GM12878 (cell line): ENCODE measurements around the gene BAG1. TPM values are rescaled to one million over a fixed set of nuclear protein-coding genes. Genes with fewer than 3 reads are reported as not detected.

Experiments
- ATAC-seq: fragments of 200-7000 bp; cut with Tn5 transposase; 3 replicates; pipeline ENCODE4 v1.9.1; 2020; ENCODE audit warnings: mild to moderate bottlenecking, moderate library complexity
- BruUV-seq: library from RNA; stranded (reverse); fragments of 400-500 nt; replicated peaks from 2 replicates; lab custom pipeline; 2021; lab: Mats Ljungman, UMichigan
- CTCF ChIA-PET: fragments of 300-600 bp; sonication (Branson Sonifier 250); formaldehyde crosslinking; extraction: SDS; loops from one replicate; lab custom pipeline; 2021; ENCODE audit warnings: inconsistent platforms; lab: Yijun Ruan, JAX
- POLR2A ChIA-PET: fragments of 350-600 bp; formaldehyde crosslinking; extraction: SDS; loops from one replicate; lab custom pipeline; 2021; ENCODE audit warnings: inconsistent platforms; lab: Charles Lee
- RAD21 ChIA-PET: fragments of 300-600 bp; sonication (Branson Sonifier 250); formaldehyde crosslinking; loops from one replicate; lab custom pipeline; 2023; ENCODE audit warnings: antibody characterized with exemption; ENCODE audit not compliant: unreplicated experiment; lab: Charles Lee
- SMC1A ChIA-PET: fragments of 300-600 bp; sonication (Branson Sonifier 250); formaldehyde crosslinking; loops from one replicate; lab custom pipeline; 2023; ENCODE audit not compliant: unreplicated experiment, uncharacterized antibody; lab: Charles Lee
- DNase-seq: peaks from one replicate; pipeline ENCODE4 v3.0.0-alpha.2; 2011; ENCODE audit warnings: low read depth, low spot score
- FAIRE-seq: peaks from 3 replicates; lab custom pipeline; 2011; peaks lifted over from hg19 to GRCh38; lab: Jason Lieb, UNC
- H2AFZ ChIP-seq: 2 replicates; pipeline ENCODE4 v1.6.0; 2011; ENCODE audit warnings: low read depth, low read length, control low read depth; ENCODE audit not compliant: control insufficient read depth
- H3K27ac ChIP-seq: 2 replicates; pipeline ENCODE4 v1.5.1; 2011; ENCODE audit warnings: control low read depth; ENCODE audit not compliant: control insufficient read depth, insufficient read depth
- H3K27me3 ChIP-seq, 2 experiments: replicated peaks in 1 of 2; 2 replicates each; pipeline versions ENCODE4 v1.6.0 to v1.6.1; 2011; ENCODE audit warnings: low read length in 1 of 2; ENCODE audit not compliant: control insufficient read depth in 2 of 2, insufficient read depth in 2 of 2
- H3K36me3 ChIP-seq, 2 experiments: 2 replicates each; pipeline ENCODE4 v1.5.1; 2011; ENCODE audit warnings: low read length in 1 of 2; ENCODE audit not compliant: control insufficient read depth in 2 of 2, insufficient read depth in 2 of 2
- H3K4me1 ChIP-seq: 2 replicates; pipeline ENCODE4 v1.6.1; 2011; ENCODE audit warnings: mild to moderate bottlenecking, low read length, moderate library complexity, mixed read lengths; ENCODE audit not compliant: control insufficient read depth, insufficient read depth
- H3K4me2 ChIP-seq: 2 replicates; pipeline ENCODE4 v1.6.0; 2011; ENCODE audit warnings: control low read depth; ENCODE audit not compliant: control insufficient read depth, insufficient read depth
- H3K4me3 ChIP-seq: fragments of 200-600 bp; sonication (generic); 2 replicates; pipeline ENCODE4 v1.5.1; 2016
- H3K79me2 ChIP-seq: 2 replicates; pipeline ENCODE4 v1.6.0; 2011; ENCODE audit warnings: low read length; ENCODE audit not compliant: control insufficient read depth, insufficient read depth
- H3K9ac ChIP-seq: 2 replicates; pipeline ENCODE4 v1.8.0; 2011; ENCODE audit warnings: low read length, control low read depth, mixed read lengths; ENCODE audit not compliant: control insufficient read depth, insufficient read depth
- H3K9me3 ChIP-seq: replicated peaks from 3 replicates; pipeline ENCODE4 v1.5.1; 2011; ENCODE audit warnings: mild to moderate bottlenecking, low read length; ENCODE audit not compliant: control insufficient read depth, insufficient read depth
- H4K20me1 ChIP-seq: 2 replicates; pipeline ENCODE4 v1.6.0; 2011; ENCODE audit not compliant: control insufficient read depth, insufficient read depth
- ASH2L ChIP-seq: fragments of 300-600, 200-600 bp; sonication (generic); IDR thresholded peaks from 2 replicates; pipeline ENCODE4 v1.6.1; 2017; ENCODE audit warnings: low read depth, mild to moderate bottlenecking, borderline replicate concordance
- BHLHE40 ChIP-seq, 2 experiments: fragments of 450-650 bp in 1 of 2; IDR thresholded peaks; 2 replicates each; pipeline ENCODE4 v1.6.1; 2011 to 2017; ENCODE audit warnings: low read depth in 2 of 2, borderline replicate concordance in 1 of 2, improper control_type of control experiment in 1 of 2, low read length in 1 of 2, mild to moderate bottlenecking in 1 of 2
- CTCF ChIP-seq, 3 experiments: IDR thresholded peaks in 2 of 3; conservative IDR thresholded peaks in 1 of 3; 2 replicates each; pipeline ENCODE4 v1.5.1; 2011; ENCODE audit warnings: low read depth in 3 of 3, low read length in 3 of 3, mild to moderate bottlenecking in 3 of 3, control low read depth in 2 of 3, moderate library complexity in 2 of 3, inconsistent platforms in 1 of 3, mixed read lengths in 1 of 3; ENCODE audit not compliant: control insufficient read depth in 2 of 3, insufficient read depth in 1 of 3; ENCODE audit errors: extremely low read depth in 1 of 3
- CUX1 ChIP-seq: IDR thresholded peaks from 2 replicates; pipeline ENCODE4 v1.6.1; 2012; ENCODE audit warnings: improper control_type of control experiment, low read depth, low read length; ENCODE audit not compliant: insufficient replicate concordance
- E4F1 ChIP-seq: fragments of 450-650 bp; IDR thresholded peaks from 2 replicates; pipeline ENCODE4 v1.6.1; 2018; ENCODE audit warnings: borderline replicate concordance, mild to moderate bottlenecking; ENCODE audit not compliant: partially characterized antibody
- KAT2A ChIP-seq: conservative IDR thresholded peaks from 2 replicates; pipeline ENCODE4 v1.6.1; 2011; ENCODE audit warnings: low read depth, low read length; ENCODE audit not compliant: control insufficient read depth
- MAX ChIP-seq: IDR thresholded peaks from 2 replicates; pipeline ENCODE4 v1.6.1; 2012; ENCODE audit warnings: low read depth, low read length, improper control_type of control experiment
- MYC ChIP-seq: IDR thresholded peaks from 2 replicates; pipeline ENCODE4 v1.6.1; 2011; ENCODE audit warnings: mild to moderate bottlenecking, low read length, moderate library complexity, inconsistent platforms; ENCODE audit not compliant: insufficient read depth, insufficient replicate concordance, insufficient read length, severe bottlenecking
- NFYB ChIP-seq: IDR thresholded peaks from 2 replicates; pipeline ENCODE4 v1.6.1; 2011; ENCODE audit warnings: low read depth, mild to moderate bottlenecking, low read length, improper control_type of control experiment, moderate library complexity; ENCODE audit not compliant: insufficient read depth
- NRF1 ChIP-seq: conservative IDR thresholded peaks from 2 replicates; pipeline ENCODE4 v1.6.1; 2011; ENCODE audit warnings: mild to moderate bottlenecking, low read depth, low read length, improper control_type of control experiment
- POLR2A ChIP-seq: IDR thresholded peaks from 2 replicates; pipeline ENCODE4 v1.6.1; 2011; ENCODE audit warnings: low read depth, mild to moderate bottlenecking, low read length
- RBBP5 ChIP-seq: fragments of 200-600 bp; sonication (generic); conservative IDR thresholded peaks from 2 replicates; pipeline ENCODE4 v1.6.1; 2016
- whole genome bisulfite sequencing: methylation state at CpG from one replicate; pipeline ENCODE4 v1.1.6; 2016; ENCODE audit warnings: low lambda C conversion rate; ENCODE audit not compliant: insufficient replicate concordance, insufficient coverage; ENCODE audit errors: missing lambda C conversion rate; 5-methylcytosine and 5-hydroxymethylcytosine counted together
- in situ Hi-C: fragments of 300-500 bp; cut with MboI; formaldehyde crosslinking; loops from 9 replicates; pipeline ENCODE4 v1.14.3; 2018; ENCODE audit warnings: mixed read lengths
- intact Hi-C: fragments of 100-400 bp; cut with micrococcal nuclease; formaldehyde crosslinking; loops from one replicate; pipeline ENCODE4 v1.14.2; 2022; ENCODE audit not compliant: unreplicated experiment
- polyA plus RNA-seq, 11 experiments: library from polyadenylated mRNA; depleted of rRNA in 4 of 11; unstranded in 6 of 11; stranded (reverse) in 5 of 11; fragments of >200 nt; fragmentation: Nextera tagmentation in 4 of 11; fragmentation: Illumina TruSeq in 1 of 11; extraction: Ambion mirVana in 4 of 11; extraction: Trizol in 1 of 11; gene quantifications; 1 replicate in 1 of 11; 2 replicates in 10 of 11; pipeline versions ENCODE4 v1.2.1 to v1.2.3, GENCODE V29; 2011 to 2016; ENCODE audit warnings: inconsistent platforms in 2 of 11, missing spikeins in 2 of 11, low read depth in 1 of 11
- total RNA-seq, 4 experiments: library from RNA; depleted of rRNA in 3 of 4; stranded (reverse); fragments of >200 nt in 3 of 4; fragmentation: Illumina TruSeq in 1 of 4; extraction: Trizol in 1 of 4; gene quantifications; 2 replicates each; pipeline versions ENCODE4 v1.2.1 to v1.2.3, GENCODE V29; 2013 to 2021

The BAG1 gene
- total and polyA plus RNA-seq, 10 of the 15 experiments (the other 5 are each of a cell fraction or from before 2014, with no cell fraction given) = 11.6 to 135 (median 68.9) TPM

GRCh38 chr9:33244137-33244784 lies 20.2 kb downstream of the BAG1 start:
- no TSS peak for BruUV-seq
- no peaks in the 10 kb centered on the region for H3K79me2 ChIP-seq
- no peak overlapping the region for H3K4me2 ChIP-seq
- intact Hi-C loops (no loop called here), in situ Hi-C loops (no loop called here)
- H3K9me3 ChIP-seq = no peaks in the 10 kb centered on the region
- POLR2A ChIA-PET = interaction anchor here (0.8 kb wide), 1 partner anchor 18 kb away, joined by 3 read pairs; no protein-coding TSS in a partner anchor
- DNase-seq (no peak), FAIRE-seq (no peak), ATAC-seq (no peak)
- WGBS = 79% methylated on average over 9 of the region's 9 CpGs
- H4K20me1 ChIP-seq = no peaks in the 10 kb centered on the region
- SMC1A ChIA-PET = interaction anchor here (0.6 kb wide), 1 partner anchor 43 kb away, joined by 3 read pairs; no protein-coding TSS in a partner anchor
- H3K36me3 ChIP-seq = no peaks in the 10 kb centered on the region
- no peak overlapping the region for H2AFZ ChIP-seq
- no peaks in the 10 kb centered on the region for H3K27me3 ChIP-seq
- CTCF ChIA-PET = interaction anchor here (2.7 kb wide), 1 partner anchor 18 kb away, joined by 10 read pairs; no protein-coding TSS in a partner anchor
- no peak overlapping the region for H3K9ac ChIP-seq
- H3K27ac ChIP-seq = no peak overlapping the region
- H3K4me1 ChIP-seq = peaks cover 3% of the 10 kb centered on the region
- RAD21 ChIA-PET = interaction anchor here (2.1 kb wide), 1 partner anchor 18 kb away, joined by 4 read pairs; no protein-coding TSS in a partner anchor
- no peak overlapping the region for H3K4me3 ChIP-seq
- TF ChIP-seq NRF1 (no peak), MAX (no peak), ASH2L (no peak), POLR2A (no peak), CUX1 (no peak), BHLHE40 (IDR thresholded peaks at IDR 0.05; ENCODE audit: borderline replicate concordance in 1 of 2, low read depth in 2 of 2, low read length in 1 of 2) (no peak), RBBP5 (no peak), NFYB (no peak), MYC (no peak), KAT2A (no peak), CTCF (IDR thresholded peaks at IDR 0.05 in 2 of 3, conservative IDR thresholded peaks at IDR 0.05 in 1 of 3; ENCODE audit: control insufficient read depth in 2 of 3, extremely low read depth in 1 of 3, insufficient read depth in 1 of 3, low read depth in 3 of 3, low read length in 3 of 3) (no peak), E4F1 (no peak)
